Stimulated activated CD8-positive, alpha-beta memory T cell treated with anti-CD3 and anti-CD28 coated beads, Interleukin-7, amount 100 ng/mL, for 48 hours (primary cell): Measurements from ENCODE around the gene TBXT.
A peak's percentile ranks its signal among the peaks of the same experiment; 100 is the strongest.
"Not testable (repeated sequence)": the region's sequence is repeated elsewhere in the genome, so short reads cannot be mapped to it uniquely, and the experiment has no call there.

Experiments
- DNase-seq, 2 donors: peaks; one replicate each; pipeline ENCODE4 v3.0.0-alpha.2; 2020; ENCODE audit warnings: low read depth in 1 of 2; ENCODE audit errors: extremely low read depth in 1 of 2

TBXT gene

DNA sequence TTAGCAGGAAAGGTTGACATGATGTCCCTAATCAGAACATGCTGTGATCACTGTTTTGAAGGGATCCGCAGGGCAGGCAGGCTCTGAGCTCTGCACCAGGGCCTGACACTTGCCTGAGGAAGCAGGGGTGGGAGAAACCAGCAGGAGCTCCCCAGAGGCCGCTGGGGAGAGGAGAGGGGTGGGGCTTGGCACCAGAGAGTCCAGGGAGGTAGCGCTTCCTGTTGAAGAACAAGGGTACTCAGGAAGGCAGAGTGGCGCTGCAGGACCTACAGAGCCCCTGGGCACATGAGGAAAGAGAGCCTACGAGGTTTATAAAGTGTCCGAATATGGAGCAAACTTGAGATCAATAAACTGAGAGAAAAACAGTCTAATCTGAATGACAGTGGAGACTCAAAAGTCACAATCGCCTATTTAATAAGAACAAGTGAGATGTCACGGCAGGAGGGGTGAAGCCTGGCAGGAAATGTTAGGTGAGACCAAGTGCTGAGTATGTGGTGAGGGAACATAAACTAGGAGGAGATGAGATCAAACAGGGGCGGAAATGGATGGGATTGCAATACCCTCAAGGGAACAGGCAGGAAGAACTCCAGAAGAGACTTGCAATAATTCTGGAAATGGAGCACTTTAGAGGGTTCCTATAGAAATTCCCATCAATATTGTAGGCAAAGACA, 5.8 kb upstream of the TBXT start:
- no peak for DNase-seq

- DNase-seq: no peak
These were observed 4.9 kb upstream of the TBXT start for GRCh38 chr6:166172546-166172945.

DNA sequence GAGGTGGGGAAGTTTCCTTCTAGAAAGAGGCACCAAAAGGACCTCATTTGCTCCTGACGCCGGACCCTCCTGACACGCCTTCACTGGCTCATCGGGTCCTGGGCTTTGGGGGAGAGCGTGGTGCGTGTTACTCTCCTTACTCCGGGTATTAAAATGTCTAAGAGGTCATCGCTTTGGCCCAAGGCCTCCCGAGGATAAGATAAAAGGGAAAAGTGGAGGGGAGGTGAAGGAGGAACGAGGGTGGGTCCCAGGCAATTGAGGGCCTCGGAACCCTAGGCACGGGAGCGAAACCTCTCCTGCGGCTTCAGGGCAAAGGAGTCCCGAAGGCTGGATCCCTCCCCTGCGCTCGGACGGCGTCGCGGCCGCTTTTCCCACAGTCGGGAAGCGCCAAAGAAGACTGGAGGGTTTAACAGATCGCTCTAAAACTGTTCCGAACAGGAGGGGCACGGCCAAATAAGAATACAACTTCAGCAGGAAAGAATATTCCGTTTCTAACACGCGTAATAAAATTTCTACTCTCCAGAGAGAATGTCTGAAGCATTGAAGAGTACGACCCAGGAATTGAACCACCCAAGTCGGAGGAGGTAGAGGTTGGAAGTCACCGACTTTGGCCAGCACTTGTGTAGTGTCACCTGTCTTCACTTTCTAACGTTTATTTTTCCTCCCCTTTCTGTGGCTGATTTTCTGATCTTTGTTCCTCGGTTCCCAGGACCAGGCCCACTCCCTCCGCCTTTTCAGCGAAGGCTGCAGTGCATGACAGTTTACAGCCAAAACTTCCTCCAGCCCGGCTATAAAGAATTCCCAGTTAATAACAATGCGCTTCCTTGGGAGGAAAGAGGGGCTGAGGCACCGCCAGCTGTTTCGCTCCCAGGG, 2.1 kb upstream of the TBXT start:
- no peak for DNase-seq

- DNase-seq: no peak
These were observed 1.2 kb upstream of the TBXT start for GRCh38 chr6:166168616-166169548.

DNA sequence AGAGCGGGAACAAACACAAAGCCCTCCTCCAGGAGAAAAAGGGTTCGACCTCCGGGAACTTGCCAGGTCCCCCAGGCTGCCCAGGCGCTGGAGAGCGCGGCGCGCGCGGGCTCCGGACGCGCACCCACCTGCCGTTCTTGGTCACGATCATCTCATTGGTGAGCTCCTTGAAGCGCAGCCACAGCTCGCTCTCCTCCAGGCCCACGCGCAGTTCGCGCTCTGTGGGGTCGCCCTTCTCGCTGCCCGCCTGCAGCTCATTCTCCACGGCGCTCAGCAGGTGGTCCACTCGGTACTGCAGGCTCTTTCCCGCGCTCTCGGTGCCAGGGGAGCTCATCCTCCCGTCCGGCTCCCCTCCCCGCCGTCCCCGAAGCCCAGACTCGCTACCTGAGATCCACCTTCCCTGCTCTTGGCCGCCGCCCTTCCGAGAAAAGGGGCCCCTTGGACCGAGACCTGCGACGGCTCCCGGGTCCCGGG, 356 bp downstream of the TBXT start:
- DNase-seq: no peak

DNA sequence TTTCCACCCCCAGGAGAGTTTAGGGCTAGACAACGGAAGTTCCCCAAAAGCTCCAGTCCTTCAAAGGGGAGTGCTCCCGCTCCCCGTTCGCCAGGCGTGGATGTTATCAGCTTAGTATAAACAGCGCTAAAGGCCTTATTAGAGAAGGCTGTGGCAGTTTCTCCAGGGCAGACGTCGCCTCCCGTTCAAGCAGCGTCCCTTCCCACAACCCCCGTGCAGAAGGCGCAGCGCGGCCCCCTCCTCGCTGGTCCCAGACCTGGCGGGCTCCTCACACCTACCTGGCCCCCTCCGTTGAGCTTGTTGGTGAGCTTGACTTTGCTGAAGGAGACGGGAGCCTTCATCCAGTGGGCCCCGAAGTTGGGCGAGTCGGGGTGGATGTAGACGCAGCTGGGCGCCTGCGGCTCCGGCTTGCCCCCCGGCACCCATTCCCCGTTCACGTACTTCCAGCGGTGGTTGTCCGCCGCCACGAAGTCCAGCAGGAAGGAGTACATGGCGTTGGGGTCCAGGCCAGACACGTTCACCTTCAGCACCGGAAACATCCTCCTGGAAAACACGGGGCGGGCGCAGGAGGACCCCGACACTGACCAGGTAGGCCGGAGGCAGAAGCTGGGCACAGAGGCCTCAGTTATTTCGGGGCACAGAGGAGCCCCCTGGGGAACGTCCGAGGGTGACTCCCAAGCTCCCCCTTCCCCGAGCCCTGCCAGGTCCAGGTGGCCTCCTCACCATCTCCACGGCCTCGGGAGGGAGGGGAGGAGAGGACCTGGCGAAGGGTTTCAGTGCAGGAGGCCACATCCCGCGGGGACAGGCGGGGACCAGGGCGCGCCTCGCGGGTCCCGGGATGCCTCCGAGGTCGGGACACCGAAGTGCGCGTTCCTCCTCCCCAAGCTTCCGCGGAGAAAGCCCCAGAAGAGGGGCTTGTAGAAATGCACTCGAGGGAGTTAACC, 1.1 kb downstream of the TBXT start:
- DNase-seq: no peak

DNA sequence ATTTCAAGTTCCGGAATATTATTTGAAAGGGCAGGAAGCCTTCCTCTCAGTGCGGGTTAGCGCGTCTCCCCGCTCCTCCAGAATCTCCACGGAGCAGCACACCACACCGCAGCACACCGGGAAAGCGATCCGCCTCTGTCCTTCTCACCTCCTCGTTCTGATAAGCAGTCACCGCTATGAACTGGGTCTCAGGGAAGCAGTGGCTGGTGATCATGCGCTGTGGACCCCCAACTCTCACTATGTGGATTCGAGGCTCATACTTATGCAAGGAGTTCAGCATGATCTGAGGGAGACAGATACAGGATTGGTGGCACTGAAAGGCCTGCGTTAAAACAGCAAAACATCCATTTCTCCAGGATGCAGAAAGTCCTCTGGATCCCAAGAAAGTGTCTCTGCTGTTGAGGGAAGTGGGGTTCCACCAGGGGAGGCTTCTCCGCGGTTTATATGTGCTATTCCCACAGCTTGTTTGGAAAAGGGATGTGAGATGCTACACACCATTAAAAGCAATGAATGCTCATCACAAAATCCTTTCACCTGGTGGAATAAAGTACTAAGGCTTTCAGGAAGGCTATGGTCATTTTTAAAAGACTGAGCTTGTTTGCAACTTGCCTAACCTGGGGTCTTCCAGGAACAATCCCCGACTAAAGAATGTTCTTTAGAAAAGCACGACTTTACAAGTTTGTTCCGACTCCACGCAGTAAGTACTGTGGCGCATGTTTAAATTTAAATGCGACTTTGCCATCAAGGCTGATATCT, 1.9 kb downstream of the TBXT start:
- no peak for DNase-seq

DNA sequence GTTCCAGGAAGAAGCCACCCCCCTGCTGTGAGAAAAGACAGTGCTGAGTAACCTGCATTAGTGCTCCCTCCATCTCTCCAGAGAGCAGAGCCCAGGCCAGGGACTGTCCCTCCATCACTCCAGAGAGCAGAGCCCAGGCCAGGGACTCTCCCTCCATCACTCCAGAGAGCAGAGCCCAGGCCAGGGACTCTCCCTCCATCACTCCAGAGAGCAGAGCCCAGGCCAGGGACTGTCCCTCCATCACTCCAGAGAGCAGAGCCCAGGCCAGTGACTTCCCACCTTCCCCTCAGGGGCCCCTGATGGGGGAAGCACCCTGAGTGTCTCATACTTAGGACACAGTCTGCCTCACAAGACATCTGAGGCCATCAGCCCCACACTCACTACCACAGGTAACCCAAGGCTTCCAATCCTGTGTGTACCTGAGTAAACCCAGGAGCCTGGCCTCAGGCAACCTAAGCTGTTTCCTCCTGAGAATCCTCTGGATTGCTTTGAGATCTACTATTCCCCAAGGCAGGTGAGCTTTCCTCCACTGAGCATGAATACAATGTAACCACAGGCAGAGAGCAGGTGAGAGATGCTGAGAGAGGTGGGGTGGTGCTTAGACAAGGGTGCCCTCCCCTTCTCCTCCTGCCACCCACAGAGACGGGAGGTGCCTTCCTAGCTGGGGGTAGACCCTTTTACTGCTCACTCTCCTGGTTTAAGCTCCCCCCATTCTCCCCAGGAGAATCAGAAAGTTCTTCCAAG, 4.9 kb downstream of the TBXT start:
- DNase-seq: peak; percentile 11 to 16

GRCh38 chr6:166157930-166158617, 9.6 kb downstream of the TBXT start:
- no peak for DNase-seq

- no peak for DNase-seq
These were observed 10.7 kb downstream of the TBXT start for GRCh38 chr6:166156942-166157341.

DNA sequence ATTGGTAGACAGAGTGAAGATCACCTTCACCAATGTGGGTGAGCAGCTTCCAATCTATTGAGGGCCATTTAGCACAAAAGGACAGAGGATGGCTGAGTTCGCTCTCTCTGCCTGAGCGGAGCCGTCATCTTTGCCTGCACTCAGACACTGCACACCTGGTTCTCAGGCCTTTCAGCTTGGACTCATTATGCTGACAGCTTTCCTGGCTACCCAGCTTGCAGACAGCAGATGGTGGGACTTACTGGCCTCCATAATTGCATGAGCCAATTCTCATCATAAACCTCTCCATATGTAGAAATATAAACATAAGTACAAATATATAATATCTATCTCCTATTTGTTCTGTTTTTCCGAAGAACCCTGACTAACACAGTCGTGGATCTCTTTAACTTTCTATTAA, 13.7 kb downstream of the TBXT start:
- no peak for DNase-seq

DNA sequence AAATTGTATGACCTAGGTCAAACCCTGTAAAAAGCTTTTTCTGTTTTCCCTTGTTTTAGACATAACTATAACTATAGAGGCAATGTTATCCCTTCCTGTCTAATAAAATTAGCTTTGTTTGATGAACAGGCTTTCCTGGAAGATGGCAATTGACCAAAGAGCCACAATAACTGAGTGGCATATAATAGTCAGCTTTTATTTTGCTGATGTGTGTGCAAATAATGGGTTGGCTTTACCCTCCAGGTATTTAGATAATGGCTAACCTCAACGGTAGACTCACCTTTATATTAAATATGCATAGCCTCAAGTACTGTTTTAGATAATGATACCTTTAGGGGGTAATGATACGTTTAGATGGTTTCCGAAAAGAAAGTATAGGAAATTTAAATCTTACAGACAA, 15.0 kb downstream of the TBXT start:
- no peak for DNase-seq

DNA sequence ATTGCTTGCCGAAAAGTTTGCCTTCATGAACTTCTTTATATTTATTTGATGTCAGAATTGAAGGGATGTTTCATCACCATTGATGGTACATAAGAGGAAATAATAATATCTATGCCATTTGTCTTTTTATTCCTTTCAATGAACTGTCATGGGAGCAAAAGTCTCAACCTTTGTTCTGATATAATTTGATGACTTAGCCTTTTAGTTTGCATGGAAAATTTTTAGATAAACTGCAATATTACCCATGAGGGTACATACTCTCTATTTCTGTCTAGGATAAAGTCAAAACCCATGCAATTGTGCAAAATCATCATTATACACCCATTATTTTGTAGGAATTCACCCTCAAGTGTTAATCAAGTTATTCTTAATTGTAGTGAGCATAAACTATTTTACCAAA, 15.9 kb downstream of the TBXT start:
- no peak for DNase-seq

DNA sequence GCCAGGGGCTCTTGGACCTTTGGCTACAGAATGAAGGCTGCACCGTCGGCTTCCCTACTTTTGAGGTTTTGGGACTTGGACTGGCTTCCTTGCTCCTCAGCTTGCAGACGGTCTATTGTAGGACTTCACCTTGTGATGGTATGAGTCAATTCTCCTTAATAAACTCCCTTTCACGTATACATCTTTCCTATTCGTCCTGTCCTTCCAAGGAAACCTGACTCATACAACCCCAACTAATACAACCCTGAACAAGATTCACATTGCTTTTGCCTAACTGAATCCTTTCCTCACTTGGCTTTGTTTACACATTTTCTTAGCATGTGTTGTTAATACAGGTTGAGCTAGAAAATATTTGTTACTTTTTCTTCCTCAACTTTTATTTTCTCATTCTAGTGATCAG, 21.9 kb downstream of the TBXT start:
- no peak for DNase-seq

DNA sequence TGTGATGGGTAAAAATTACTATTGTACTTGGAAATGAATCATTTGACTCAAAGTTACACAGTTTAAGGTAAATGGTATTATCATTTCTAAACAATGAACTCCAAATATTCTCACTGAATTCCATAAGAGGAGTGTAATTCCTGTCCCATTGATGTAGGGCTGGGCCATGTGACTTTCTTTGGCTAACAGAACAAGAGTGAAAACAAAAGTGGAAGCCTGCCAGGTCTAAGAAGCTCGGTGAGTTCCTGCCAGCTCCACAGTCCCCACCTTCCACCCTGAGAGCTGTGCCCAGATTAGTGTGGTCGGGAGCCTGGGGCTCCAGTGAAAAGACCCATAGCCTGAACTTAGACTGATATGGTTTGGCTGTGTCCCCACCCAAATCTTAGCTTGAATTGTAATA, 24.6 kb downstream of the TBXT start:
- no peak for DNase-seq

- DNase-seq: no peak
These were observed 39.8 kb downstream of the TBXT start for GRCh38 chr6:166127624-166128472.

DNA sequence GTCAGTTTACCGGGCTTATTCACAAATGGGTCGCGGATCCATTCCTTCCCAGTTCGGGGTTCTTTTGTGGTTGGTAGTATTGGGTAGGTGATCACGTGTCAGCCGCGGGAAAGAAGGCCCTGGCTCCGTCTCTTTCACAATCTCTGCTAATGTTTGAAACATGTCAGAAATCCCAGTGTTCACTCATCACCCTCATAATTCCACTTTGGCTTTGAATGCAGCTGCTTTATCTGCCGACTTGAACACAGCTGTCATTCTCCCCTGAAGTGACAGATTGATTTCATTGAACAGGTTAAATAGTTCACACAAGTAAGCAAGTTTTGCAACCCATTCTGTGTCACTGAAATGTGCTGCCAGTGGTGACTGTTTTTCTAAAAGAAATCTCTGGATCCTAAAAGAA, 44.5 kb downstream of the TBXT start:
- not testable (repeated sequence) for DNase-seq
